Astrocyte of the spinal cord (primary cell): Measurements from ENCODE around the gene IL15RA.

Source experiments
- DNase-seq: peaks from one replicate; pipeline ENCODE4 v3.0.0; 2011; ENCODE audit warnings: low read depth, low spot score
- H3K4me3 ChIP-seq: 2 replicates; pipeline ENCODE4 v1.5.1; 2011; ENCODE audit warnings: low read depth, mild to moderate bottlenecking, low read length, moderate library complexity
- CTCF ChIP-seq: IDR thresholded peaks from 2 replicates; pipeline ENCODE4 v1.5.1; 2012; ENCODE audit warnings: low read depth, mild to moderate bottlenecking, low read length, inconsistent platforms
- in situ Hi-C: cut with HindIII; loops from 2 replicates; pipeline ENCODE4 v1.10.0; 2017; ENCODE audit warnings: low sequenced_read_pairs

Gene IL15RA

GRCh38 chr10:5953676-5954075 lies 23.7 kb downstream of the IL15RA start:
- in situ Hi-C loops: no loop called here

GRCh38 chr10:5952731-5953385 lies 24.5 kb downstream of the IL15RA start:
- no peak for TF ChIP-seq CTCF
- in situ Hi-C loops: no loop called here
- DNase-seq: no peak
- H3K4me3 ChIP-seq: no peak overlapping the region

More at GRCh38 chr10:5953676-5954075, 23.7 kb downstream of the IL15RA start:
- no peak overlapping the region for H3K4me3 ChIP-seq
- no peak for DNase-seq
- TF ChIP-seq CTCF: no peak

- in situ Hi-C loops: no loop called here
- no peak overlapping the region for H3K4me3 ChIP-seq
- no peak for DNase-seq
- no peak for TF ChIP-seq CTCF
Observed at GRCh38 chr10:5951721-5952407, 25.5 kb downstream of the IL15RA start.

DNA sequence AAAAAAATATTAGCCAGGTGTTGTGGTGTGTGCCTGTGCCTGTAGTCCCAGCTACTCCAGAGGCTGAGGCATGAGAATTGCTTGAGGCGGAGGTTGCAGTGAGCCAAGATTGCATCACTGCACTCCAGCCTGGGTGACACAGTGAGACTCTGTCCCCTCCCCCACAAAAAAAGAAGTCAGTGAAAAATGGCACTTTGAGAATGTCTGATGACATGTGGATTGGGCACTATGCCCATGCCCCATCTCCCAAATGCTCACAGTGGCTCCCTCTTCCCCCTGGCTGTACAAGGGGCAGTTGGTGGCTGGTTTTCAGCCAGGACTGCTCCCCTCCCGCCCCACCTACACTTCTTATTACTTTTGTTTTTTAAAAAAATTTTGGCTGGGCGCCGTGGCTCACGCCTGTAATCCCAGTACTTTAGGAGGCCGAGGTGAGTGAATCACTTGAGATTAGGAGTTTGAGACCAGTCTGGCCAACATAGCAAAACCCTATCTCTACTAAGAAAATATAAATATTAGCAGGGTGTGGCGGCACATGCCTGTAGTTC lies 26.1 kb downstream of the IL15RA start:
- TF ChIP-seq CTCF: no peak
- no peak overlapping the region for H3K4me3 ChIP-seq
- no peak for DNase-seq
- in situ Hi-C loops: no loop called here

DNA sequence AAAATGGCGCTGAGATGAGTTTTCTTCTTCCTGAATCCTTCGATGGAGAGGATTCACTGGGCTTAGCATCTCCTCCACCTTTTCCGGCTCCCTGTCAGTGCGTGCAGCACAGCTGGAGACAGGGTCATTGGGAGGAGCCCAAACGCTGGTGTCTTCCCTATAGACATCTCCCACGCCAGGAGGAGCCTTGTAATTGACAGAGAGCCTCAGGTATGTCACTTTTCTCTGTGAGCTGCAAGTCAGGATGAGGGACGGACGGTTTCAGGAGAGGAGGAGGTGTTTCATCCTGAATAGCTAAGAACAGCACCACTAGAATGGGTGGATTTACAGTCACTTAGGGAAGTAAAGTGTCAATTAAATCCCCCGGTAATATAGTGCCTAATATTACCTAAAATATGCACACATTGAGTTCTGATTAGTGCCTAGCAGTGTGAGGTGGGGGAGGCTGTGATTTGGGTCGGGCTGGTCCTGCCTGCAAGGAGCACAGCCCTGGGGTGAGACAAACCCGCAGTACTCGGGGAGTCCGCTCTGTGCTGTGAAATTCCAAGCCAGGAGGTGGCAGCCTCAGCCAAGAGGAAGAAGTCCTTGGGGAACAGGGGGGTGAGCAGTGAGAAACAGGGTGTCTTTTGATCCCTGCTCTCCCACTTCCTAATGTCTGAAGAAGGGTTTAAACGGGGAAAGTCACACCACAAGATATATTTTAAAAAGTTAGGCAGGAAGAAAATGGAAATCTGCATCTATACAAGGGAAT lies 28.2 kb downstream of the IL15RA start:
- in situ Hi-C loops: no loop called here
- peak; percentile 71 for TF ChIP-seq CTCF
- H3K4me3 ChIP-seq: no peak overlapping the region
- DNase-seq: peak; percentile 64

GRCh38 chr10:5948208-5948585 lies 29.1 kb downstream of the IL15RA start:
- H3K4me3 ChIP-seq: no peak overlapping the region
- in situ Hi-C loops: no loop called here
- no peak for DNase-seq
- no peak for TF ChIP-seq CTCF
